SJSA1 (cell line): ENCODE data around the gene ELP4. TPM values are rescaled to one million over a fixed set of nuclear protein-coding genes. Genes with fewer than 3 reads are reported as not detected.

Experiments used
- DNase-seq, 2 experiments: peaks; one replicate each; pipeline ENCODE4 v3.0.0-alpha.2; 2015 to 2020; ENCODE audit warnings: low spot score in 2 of 2, low read depth in 1 of 2
- H3K27ac ChIP-seq: fragments of 250-450 bp; sonication (Bioruptor Pico); 2 replicates; pipeline ENCODE4 v1.5.1; 2020; ENCODE audit warnings: mild to moderate bottlenecking, moderate library complexity
- H3K27me3 ChIP-seq: fragments of 250-450 bp; sonication (Bioruptor Pico); replicated peaks from 2 replicates; pipeline ENCODE4 v1.5.1; 2020; ENCODE audit warnings: mild to moderate bottlenecking, moderate library complexity
- H3K36me3 ChIP-seq: fragments of 250-450 bp; sonication (Bioruptor Pico); 2 replicates; pipeline ENCODE4 v1.5.1; 2020; ENCODE audit warnings: mild to moderate bottlenecking
- H3K4me1 ChIP-seq: fragments of 250-450 bp; sonication (Bioruptor Pico); replicated peaks from 2 replicates; pipeline ENCODE4 v1.6.1; 2021; ENCODE audit warnings: mild to moderate bottlenecking
- H3K4me3 ChIP-seq: fragments of 250-450 bp; sonication (Bioruptor Pico); 2 replicates; pipeline ENCODE4 v1.5.1; 2020; ENCODE audit warnings: mild to moderate bottlenecking
- H3K9me3 ChIP-seq: fragments of 250-450 bp; sonication (Bioruptor Pico); replicated peaks from 2 replicates; pipeline ENCODE4 v1.5.1; 2020; ENCODE audit warnings: mild to moderate bottlenecking
- total RNA-seq: library from RNA; depleted of rRNA; stranded (reverse); fragments of >200 nt; shearing (Covaris generic); gene quantifications from 2 replicates; pipeline ENCODE4 v1.2.3, GENCODE V29; 2014; rRNA removed

Gene ELP4
- total RNA-seq, 1 experiment from 2014 or later: 33.8 TPM

GRCh38 chr11:31824879-31825837 is 315.6 kb downstream of the ELP4 start:
- H3K9me3 ChIP-seq: no peaks in the 10 kb centered on the region
- no peaks in the 10 kb centered on the region for H3K36me3 ChIP-seq
- H3K4me1 ChIP-seq: peaks cover 5% of the 10 kb centered on the region; the same call in 1 of the 2 replicates
- no peak overlapping the region for H3K4me3 ChIP-seq
- H3K27me3 ChIP-seq: no peaks in the 10 kb centered on the region
- no peak overlapping the region for H3K27ac ChIP-seq
- DNase-seq: no peak

- no peak overlapping the region for H3K27ac ChIP-seq
- no peak overlapping the region for H3K4me3 ChIP-seq
- H3K4me1 ChIP-seq: peaks cover 5% of the 10 kb centered on the region; the same call in 1 of the 2 replicates
- DNase-seq: no peak
- H3K36me3 ChIP-seq: no peaks in the 10 kb centered on the region
- H3K9me3 ChIP-seq: no peaks in the 10 kb centered on the region
- H3K27me3 ChIP-seq: no peaks in the 10 kb centered on the region
Observed at GRCh38 chr11:31825838-31826484, 316.4 kb downstream of the ELP4 start.

GRCh38 chr11:31826536-31827438 is 317.2 kb downstream of the ELP4 start:
- Histone ChIP-seq H3K27ac (no peak overlapping the region), H3K36me3 (no peaks in the 10 kb centered on the region), H3K4me3 (peak overlapping the region; percentile 33), H3K27me3 (no peaks in the 10 kb centered on the region), H3K9me3 (no peaks in the 10 kb centered on the region), H3K4me1 (peaks cover 5% of the 10 kb centered on the region; the same call in 1 of the 2 replicates)
- DNase-seq: peak in 1 of 2 experiments; percentile 23

DNA sequence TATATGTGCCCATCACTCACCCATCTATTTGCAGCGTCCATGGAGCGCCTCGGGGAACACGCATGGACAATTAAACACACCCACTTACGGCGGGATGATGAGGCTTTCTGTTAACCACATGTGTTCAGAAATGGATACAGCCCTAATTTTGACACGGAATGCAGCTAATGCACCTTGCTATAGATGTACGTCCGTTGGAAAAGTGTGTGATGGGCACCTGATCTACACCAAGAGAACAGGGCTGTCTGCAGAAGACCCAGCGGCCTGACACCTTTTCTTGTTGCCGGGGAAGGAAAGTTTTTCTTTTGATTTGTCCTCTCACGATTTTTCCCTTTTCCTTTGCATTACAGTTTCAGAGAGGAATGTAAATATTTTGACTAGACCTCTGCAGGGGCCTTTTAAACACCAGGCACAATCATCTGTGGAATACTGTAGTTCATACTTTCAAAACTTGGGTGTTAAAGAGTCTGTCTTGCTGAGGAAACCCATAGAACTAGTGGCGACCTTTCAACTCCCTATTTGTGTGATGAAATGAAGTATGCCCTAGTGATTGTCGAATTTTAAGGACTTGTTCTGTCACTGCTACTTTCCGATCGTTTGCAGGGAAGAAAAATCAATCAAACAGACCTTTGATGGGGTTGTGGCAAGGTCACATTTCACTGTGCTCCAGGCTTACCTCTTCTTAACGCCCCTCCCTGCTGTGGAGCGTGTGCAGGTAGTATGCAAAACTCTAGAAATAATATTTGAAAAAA is 318.1 kb downstream of the ELP4 start:
- Histone ChIP-seq H3K27ac (no peak overlapping the region), H3K4me3 (peak overlapping the region; percentile 33), H3K4me1 (peaks cover 5% of the 10 kb centered on the region; the same call in 1 of the 2 replicates), H3K9me3 (no peaks in the 10 kb centered on the region), H3K36me3 (no peaks in the 10 kb centered on the region), H3K27me3 (no peaks in the 10 kb centered on the region)
- peak in 1 of 2 experiments; percentile 49 for DNase-seq

GRCh38 chr11:31828217-31828616 is 318.6 kb downstream of the ELP4 start:
- DNase-seq: no peak
- Histone ChIP-seq H3K9me3 (no peaks in the 10 kb centered on the region), H3K27me3 (no peaks in the 10 kb centered on the region)

DNA sequence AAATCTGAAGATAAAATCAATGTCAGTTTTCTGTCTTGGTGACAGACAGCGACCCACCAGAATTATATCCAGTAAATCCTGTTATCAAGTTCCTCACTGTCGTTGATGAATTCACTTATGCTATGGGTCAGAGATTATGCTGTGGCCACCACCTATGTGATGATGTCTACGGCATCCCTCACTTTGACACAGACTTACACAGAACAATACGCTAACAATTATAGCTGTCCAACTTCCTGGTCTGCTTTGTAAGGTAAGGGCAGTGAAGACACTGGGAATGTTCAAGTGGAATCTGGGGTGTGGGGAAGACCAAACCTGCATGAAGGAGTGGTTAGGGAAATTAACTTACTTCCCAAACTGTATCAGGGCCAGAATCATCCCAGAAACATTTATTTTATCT is 320.8 kb downstream of the ELP4 start:
- Histone ChIP-seq H3K9me3 (no peaks in the 10 kb centered on the region), H3K36me3 (no peaks in the 10 kb centered on the region), H3K4me1 (peaks cover 5% of the 10 kb centered on the region; the same call in 1 of the 2 replicates), H3K27ac (no peak overlapping the region), H3K4me3 (no peak overlapping the region), H3K27me3 (no peaks in the 10 kb centered on the region)
- DNase-seq: no peak

More at GRCh38 chr11:31828217-31828616, 318.6 kb downstream of the ELP4 start:
- Histone ChIP-seq H3K4me1 (peaks cover 5% of the 10 kb centered on the region; the same call in 1 of the 2 replicates), H3K4me3 (no peak overlapping the region), H3K36me3 (no peaks in the 10 kb centered on the region), H3K27ac (no peak overlapping the region)

DNA sequence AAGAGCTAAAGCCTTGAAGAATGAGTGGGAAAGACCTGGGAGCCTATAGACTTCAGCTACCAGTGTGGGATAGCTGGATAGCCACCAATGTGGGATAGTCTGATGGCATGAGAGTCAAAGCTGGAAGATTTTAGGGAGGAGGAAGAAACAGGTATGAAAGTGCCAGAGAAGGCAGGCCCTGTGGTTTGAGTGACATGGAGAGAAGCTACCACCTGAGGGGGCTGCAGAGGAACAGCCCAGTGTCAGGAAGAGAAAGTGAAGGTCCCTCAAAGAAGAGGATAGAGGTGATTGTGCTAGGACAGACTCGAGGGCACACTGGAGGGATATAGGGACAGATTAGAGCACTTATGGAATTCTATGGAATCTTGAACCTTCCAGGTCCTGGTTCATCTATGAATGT is 324.7 kb downstream of the ELP4 start:
- no peaks in the 10 kb centered on the region for H3K36me3 ChIP-seq
- no peaks in the 10 kb centered on the region for H3K9me3 ChIP-seq
- DNase-seq: no peak
- peaks cover 3% of the 10 kb centered on the region; the same call in 1 of the 2 replicates for H3K27me3 ChIP-seq
- H3K27ac ChIP-seq: no peak overlapping the region
- no peak overlapping the region for H3K4me3 ChIP-seq
- H3K4me1 ChIP-seq: no peaks in the 10 kb centered on the region

Other genes with a start within 250 kb of the ELP4 start
- gene DCDC1, start 140.0 kb upstream of the ELP4 start, total RNA-seq: not detected in 2 replicates
- 13.4 and 20.4 TPM in 2 replicates for gene DNAJC24, start 139.9 kb upstream of the ELP4 start, total RNA-seq
- 6.5 and 50.9 TPM in 2 replicates for gene IMMP1L, start 145 bp upstream of the ELP4 start, total RNA-seq